Sigmoid colon (tissue), 4 donors: ENCODE measurements around the gene POU2F3.

Experiments
- CTCF ChIP-seq, 4 experiments: fragments of 450-650 bp in 3 of 4; fragments of 200-600 bp in 1 of 4; IDR thresholded peaks; one replicate each; pipeline ENCODE4 v1.5.1; 2016 to 2019; ENCODE audit warnings: antibody characterized with exemption in 4 of 4, mild to moderate bottlenecking in 3 of 4, moderate library complexity in 2 of 4
- EP300 ChIP-seq, 4 donors: sonication (generic); formaldehyde crosslinking; IDR thresholded peaks; one replicate each; pipeline ENCODE4 v1.6.1; 2017; ENCODE audit warnings: antibody characterized with exemption in 4 of 4
- POLR2A ChIP-seq, 2 donors: fragments of 450-650 bp; IDR thresholded peaks; one replicate each; pipeline ENCODE4 v1.6.1; 2016; ENCODE audit warnings: antibody characterized with exemption in 2 of 2, mild to moderate bottlenecking in 2 of 2, moderate library complexity in 2 of 2
- POLR2AphosphoS5 ChIP-seq, 4 donors: sonication (generic); formaldehyde crosslinking; IDR thresholded peaks; one replicate each; pipeline ENCODE4 v1.6.1; 2017; ENCODE audit warnings: antibody characterized with exemption in 4 of 4

GRCh38 chr11:120343429-120343828, 103.5 kb downstream of the POU2F3 start:
- no peak for TF ChIP-seq POLR2A (IDR thresholded peaks at IDR 0.05)
- TF ChIP-seq CTCF (IDR thresholded peaks at IDR 0.05): no peak
- TF ChIP-seq EP300 (IDR thresholded peaks at IDR 0.05): no peak
- no peak for TF ChIP-seq POLR2AphosphoS5 (IDR thresholded peaks at IDR 0.05)
